GM23338 (cell line): ENCODE data around the gene CFAP90. TPM values are rescaled to one million over a fixed set of nuclear protein-coding genes. Genes with fewer than 3 reads are reported as not detected.
A peak's percentile ranks its signal among the peaks of the same experiment; 100 is the strongest.

Experiments used
- ATAC-seq: fragments of 200-7000 bp; cut with Tn5 transposase; 3 replicates; pipeline ENCODE4 v1.9.1; 2020
- DNase-seq: peaks from one replicate; pipeline ENCODE4 v3.0.0-alpha.2; 2015; ENCODE audit warnings: low spot score
- H2AFZ ChIP-seq: fragments of 200-600 bp; sonication (generic); 2 replicates; pipeline ENCODE4 v1.8.0; 2016; ENCODE audit warnings: antibody characterized with exemption, mild to moderate bottlenecking, moderate library complexity
- H3F3A ChIP-seq: fragments of 200-600 bp; sonication (generic); replicated peaks from 2 replicates; pipeline ENCODE4 v1.8.0; 2017; ENCODE audit warnings: antibody characterized with exemption, mixed run types, low read depth
- H3K27ac ChIP-seq: fragments of 200-600 bp; sonication (generic); 2 replicates; pipeline ENCODE4 v1.6.1; 2016; ENCODE audit warnings: low read depth
- H3K27me3 ChIP-seq: fragments of 200-600 bp; sonication (generic); 2 replicates; pipeline ENCODE4 v1.8.0; 2016; ENCODE audit warnings: mild to moderate bottlenecking, mixed run types, moderate library complexity; ENCODE audit not compliant: insufficient read depth
- H3K36me3 ChIP-seq: fragments of 200-600 bp; sonication (generic); 2 replicates; pipeline ENCODE4 v1.8.0; 2016; ENCODE audit warnings: mild to moderate bottlenecking; ENCODE audit not compliant: insufficient read depth
- H3K4me1 ChIP-seq: fragments of 200-600 bp; sonication (generic); 2 replicates; pipeline ENCODE4 v1.8.0; 2016; ENCODE audit warnings: mild to moderate bottlenecking, moderate library complexity; ENCODE audit not compliant: insufficient read depth
- H3K4me2 ChIP-seq: fragments of 200-600 bp; sonication (generic); 2 replicates; pipeline ENCODE4 v1.7.1; 2017; ENCODE audit warnings: mixed run types
- H3K4me3 ChIP-seq: fragments of 200-600 bp; sonication (generic); 2 replicates; pipeline ENCODE4 v1.6.1; 2016; ENCODE audit warnings: mixed run types
- H3K79me2 ChIP-seq: fragments of 200-600 bp; sonication (generic); replicated peaks from 2 replicates; pipeline ENCODE4 v1.8.0; 2017; ENCODE audit warnings: mild to moderate bottlenecking; ENCODE audit not compliant: insufficient read depth
- H3K9me2 ChIP-seq: fragments of 200-600 bp; sonication (generic); 2 replicates; pipeline ENCODE4 v1.8.0; 2017; ENCODE audit not compliant: insufficient read depth
- H4K20me1 ChIP-seq: fragments of 200-600 bp; sonication (generic); replicated peaks from 2 replicates; pipeline ENCODE4 v1.8.0; 2017; ENCODE audit warnings: mild to moderate bottlenecking; ENCODE audit not compliant: insufficient read depth
- H3K27ac Mint-ChIP-seq: 2 replicates; pipeline ENCODE4 v1.8.0; 2020; ENCODE audit warnings: inconsistent platforms, mild to moderate bottlenecking, moderate library complexity, mixed read lengths
- H3K27me3 Mint-ChIP-seq: 3 replicates; pipeline ENCODE4 v1.8.0; 2022; ENCODE audit warnings: low read depth, mild to moderate bottlenecking, moderate library complexity, mixed read lengths, inconsistent platforms; ENCODE audit not compliant: insufficient read depth, poor library complexity
- H3K36me3 Mint-ChIP-seq: 3 replicates; pipeline ENCODE4 v1.8.0; 2021; ENCODE audit warnings: low read depth, mild to moderate bottlenecking, inconsistent platforms, moderate library complexity, mixed read lengths
- H3K4me1 Mint-ChIP-seq: 3 replicates; pipeline ENCODE4 v1.8.0; 2020; ENCODE audit warnings: mild to moderate bottlenecking, inconsistent platforms, mixed read lengths
- H3K4me3 Mint-ChIP-seq: 3 replicates; pipeline ENCODE4 v1.8.0; 2021; ENCODE audit warnings: moderate library complexity, mild to moderate bottlenecking, inconsistent platforms, mixed read lengths
- H3K9me3 Mint-ChIP-seq: 3 replicates; pipeline ENCODE4 v1.8.0; 2020; ENCODE audit warnings: moderate library complexity, mild to moderate bottlenecking, inconsistent platforms, mixed read lengths
- EZH2 ChIP-seq: fragments of 200-600 bp; sonication (generic); IDR thresholded peaks from one replicate; pipeline ENCODE4 v1.8.0; 2017; ENCODE audit warnings: antibody characterized with exemption, mild to moderate bottlenecking, low read depth; ENCODE audit not compliant: unreplicated experiment
- JUNB ChIP-seq: IDR thresholded peaks from one replicate; pipeline ENCODE4 v1.6.1; 2016; ENCODE audit warnings: antibody characterized with exemption; ENCODE audit not compliant: unreplicated experiment
- POLR2AphosphoS5 ChIP-seq: IDR thresholded peaks from 2 replicates; pipeline ENCODE4 v1.6.1; 2016; ENCODE audit warnings: antibody characterized with exemption, low read depth
- ZNF331 ChIP-seq: fragments of 250-450 bp; sonication (Bioruptor Pico); IDR thresholded peaks from 2 replicates; pipeline ENCODE4 v1.5.0; 2020; ENCODE audit warnings: low read depth, mild to moderate bottlenecking, moderate library complexity
- polyA plus RNA-seq: library from polyadenylated mRNA; unstranded; fragments of >200 nt; fragmentation: Nextera tagmentation; extraction: Ambion mirVana; gene quantifications from 2 replicates; pipeline ENCODE4 v1.2.1, GENCODE V29; 2016
- total RNA-seq: library from RNA; depleted of rRNA; stranded (reverse); fragments of >200 nt; shearing (Covaris generic); gene quantifications from 2 replicates; pipeline ENCODE4 v1.2.3, GENCODE V29; 2014
- TF ChIP-seq, protein P1 (sequence below): IDR thresholded peaks from 2 replicates; pipeline ENCODE4 v1.6.1; 2016; ENCODE audit warnings: antibody characterized with exemption
- TF ChIP-seq, protein P2 (sequence below): fragments of 250-450 bp; sonication (Bioruptor Pico); IDR thresholded peaks from 2 replicates; pipeline ENCODE4 v1.5.0; 2020; ENCODE audit warnings: mild to moderate bottlenecking, moderate library complexity
- TF ChIP-seq, protein P3 (sequence below): IDR thresholded peaks from one replicate; pipeline ENCODE4 v1.6.1; 2018; ENCODE audit warnings: antibody characterized with exemption; ENCODE audit not compliant: unreplicated experiment

Gene CFAP90
- total and polyA plus RNA-seq, 2 experiments from 2014 or later: 0.10 to 1.0 TPM

DNA sequence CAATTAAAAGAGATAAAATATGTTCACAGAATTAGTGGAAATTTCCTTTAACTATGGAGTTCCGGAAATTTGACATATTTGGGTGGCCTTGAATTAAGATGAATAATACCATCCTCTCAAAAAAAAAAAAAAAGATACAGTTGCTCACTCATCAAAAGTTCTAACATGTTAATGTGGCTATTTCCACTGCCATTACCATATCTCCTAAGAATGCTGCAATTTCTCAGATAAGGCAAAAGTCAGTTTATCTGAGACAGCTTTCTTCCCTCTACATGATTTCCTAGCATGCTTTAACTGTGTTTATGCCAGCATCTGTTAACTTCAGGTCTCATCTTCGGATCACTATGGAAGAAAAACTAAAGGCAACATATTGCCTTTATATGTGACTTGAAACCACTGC, 15.3 kb upstream of the CFAP90 start:
- no peaks in the 10 kb centered on the region for H3K9me2 ChIP-seq
- peaks cover 4% of the 10 kb centered on the region; the same call in 1 of the 3 replicates for H3K9me3 Mint-ChIP-seq
- H2AFZ ChIP-seq: no peak overlapping the region
- DNase-seq (no peak), ATAC-seq (no peak)
- H3K4me3 ChIP-seq: no peak overlapping the region
- H4K20me1 ChIP-seq: peaks cover 20% of the 10 kb centered on the region
- no peaks in the 10 kb centered on the region for H3K27me3 ChIP-seq
- H3K4me3 Mint-ChIP-seq: no peak overlapping the region
- H3K27me3 Mint-ChIP-seq: peaks cover 4% of the 10 kb centered on the region
- no peak overlapping the region for H3K27ac Mint-ChIP-seq
- H3K79me2 ChIP-seq: peaks cover 37% of the 10 kb centered on the region
- peaks cover 22% of the 10 kb centered on the region; the same call in 1 of the 2 replicates for H3K4me1 ChIP-seq
- no peak overlapping the region for H3K27ac ChIP-seq
- no peak for TF ChIP-seq JUNB
- H3K36me3 ChIP-seq: no peaks in the 10 kb centered on the region
- no peaks in the 10 kb centered on the region for H3F3A ChIP-seq
- peaks cover 14% of the 10 kb centered on the region for H3K36me3 Mint-ChIP-seq
- H3K4me1 Mint-ChIP-seq: peaks cover 12% of the 10 kb centered on the region
- no peak overlapping the region for H3K4me2 ChIP-seq

DNA sequence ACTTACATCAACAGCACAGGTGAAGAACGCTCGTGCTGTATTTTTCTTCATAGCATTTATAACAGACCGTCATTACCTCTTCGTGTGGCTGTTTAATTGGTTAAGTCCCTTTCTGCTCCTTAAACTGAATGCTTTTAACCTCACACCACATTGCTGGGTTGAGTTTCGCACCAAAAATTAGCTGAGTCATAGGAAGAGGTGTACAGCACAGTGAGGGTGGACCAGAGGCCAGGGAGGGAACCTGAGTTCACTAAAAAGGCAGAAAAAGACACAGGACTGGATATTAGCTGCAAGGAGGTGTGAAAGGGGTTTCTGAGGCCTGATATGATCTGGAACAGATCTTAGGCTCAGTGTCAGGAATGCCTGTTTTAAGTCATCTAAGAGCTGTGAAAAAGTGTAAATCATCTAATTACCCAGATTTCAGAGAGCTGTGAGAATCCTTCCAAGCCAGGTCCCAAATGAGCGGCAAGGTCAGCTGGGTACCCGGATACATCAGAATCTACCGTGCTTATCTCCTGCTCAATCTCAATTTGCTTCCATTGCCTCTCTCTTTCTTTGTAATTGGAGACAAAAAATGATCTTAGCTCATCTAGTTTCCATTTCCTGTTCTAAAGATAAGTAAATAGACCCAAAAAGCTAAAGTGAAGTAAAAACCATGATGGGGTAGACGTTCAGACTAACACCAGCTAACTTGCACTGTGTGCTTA, 7.1 kb upstream of the CFAP90 start:
- no peak for DNase-seq
- Mint-ChIP-seq H3K27ac (peak overlapping the region; percentile 49), H3K27me3 (no peaks in the 10 kb centered on the region), H3K9me3 (no peaks in the 10 kb centered on the region), H3K36me3 (peaks cover 13% of the 10 kb centered on the region), H3K4me3 (no peak overlapping the region), H3K4me1 (peaks cover 2% of the 10 kb centered on the region; the same call in 2 of the 3 replicates)
- Histone ChIP-seq H3K4me3 (no peak overlapping the region), H3K4me2 (no peak overlapping the region), H2AFZ (no peak overlapping the region), H3K79me2 (no peaks in the 10 kb centered on the region), H3K9me2 (0 out of 2 replicates have a peak, but pooled peaks cover 3% of the 10 kb centered on the region), H4K20me1 (peaks cover 4% of the 10 kb centered on the region; the same call in 1 of the 2 replicates), H3F3A (no peaks in the 10 kb centered on the region), H3K4me1 (no peaks in the 10 kb centered on the region), H3K27ac (no peak overlapping the region), H3K36me3 (peaks cover 10% of the 10 kb centered on the region; the same call in 1 of the 2 replicates), H3K27me3 (no peaks in the 10 kb centered on the region)
- no peak for ATAC-seq
- TF ChIP-seq, protein P1, sequence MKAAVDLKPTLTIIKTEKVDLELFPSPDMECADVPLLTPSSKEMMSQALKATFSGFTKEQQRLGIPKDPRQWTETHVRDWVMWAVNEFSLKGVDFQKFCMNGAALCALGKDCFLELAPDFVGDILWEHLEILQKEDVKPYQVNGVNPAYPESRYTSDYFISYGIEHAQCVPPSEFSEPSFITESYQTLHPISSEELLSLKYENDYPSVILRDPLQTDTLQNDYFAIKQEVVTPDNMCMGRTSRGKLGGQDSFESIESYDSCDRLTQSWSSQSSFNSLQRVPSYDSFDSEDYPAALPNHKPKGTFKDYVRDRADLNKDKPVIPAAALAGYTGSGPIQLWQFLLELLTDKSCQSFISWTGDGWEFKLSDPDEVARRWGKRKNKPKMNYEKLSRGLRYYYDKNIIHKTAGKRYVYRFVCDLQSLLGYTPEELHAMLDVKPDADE: no peak
- TF ChIP-seq EZH2 (no peak), ZNF331 (CRISPR knock-in tag) (no peak), POLR2AphosphoS5 (no peak), JUNB (no peak)
- TF ChIP-seq, protein P2, sequence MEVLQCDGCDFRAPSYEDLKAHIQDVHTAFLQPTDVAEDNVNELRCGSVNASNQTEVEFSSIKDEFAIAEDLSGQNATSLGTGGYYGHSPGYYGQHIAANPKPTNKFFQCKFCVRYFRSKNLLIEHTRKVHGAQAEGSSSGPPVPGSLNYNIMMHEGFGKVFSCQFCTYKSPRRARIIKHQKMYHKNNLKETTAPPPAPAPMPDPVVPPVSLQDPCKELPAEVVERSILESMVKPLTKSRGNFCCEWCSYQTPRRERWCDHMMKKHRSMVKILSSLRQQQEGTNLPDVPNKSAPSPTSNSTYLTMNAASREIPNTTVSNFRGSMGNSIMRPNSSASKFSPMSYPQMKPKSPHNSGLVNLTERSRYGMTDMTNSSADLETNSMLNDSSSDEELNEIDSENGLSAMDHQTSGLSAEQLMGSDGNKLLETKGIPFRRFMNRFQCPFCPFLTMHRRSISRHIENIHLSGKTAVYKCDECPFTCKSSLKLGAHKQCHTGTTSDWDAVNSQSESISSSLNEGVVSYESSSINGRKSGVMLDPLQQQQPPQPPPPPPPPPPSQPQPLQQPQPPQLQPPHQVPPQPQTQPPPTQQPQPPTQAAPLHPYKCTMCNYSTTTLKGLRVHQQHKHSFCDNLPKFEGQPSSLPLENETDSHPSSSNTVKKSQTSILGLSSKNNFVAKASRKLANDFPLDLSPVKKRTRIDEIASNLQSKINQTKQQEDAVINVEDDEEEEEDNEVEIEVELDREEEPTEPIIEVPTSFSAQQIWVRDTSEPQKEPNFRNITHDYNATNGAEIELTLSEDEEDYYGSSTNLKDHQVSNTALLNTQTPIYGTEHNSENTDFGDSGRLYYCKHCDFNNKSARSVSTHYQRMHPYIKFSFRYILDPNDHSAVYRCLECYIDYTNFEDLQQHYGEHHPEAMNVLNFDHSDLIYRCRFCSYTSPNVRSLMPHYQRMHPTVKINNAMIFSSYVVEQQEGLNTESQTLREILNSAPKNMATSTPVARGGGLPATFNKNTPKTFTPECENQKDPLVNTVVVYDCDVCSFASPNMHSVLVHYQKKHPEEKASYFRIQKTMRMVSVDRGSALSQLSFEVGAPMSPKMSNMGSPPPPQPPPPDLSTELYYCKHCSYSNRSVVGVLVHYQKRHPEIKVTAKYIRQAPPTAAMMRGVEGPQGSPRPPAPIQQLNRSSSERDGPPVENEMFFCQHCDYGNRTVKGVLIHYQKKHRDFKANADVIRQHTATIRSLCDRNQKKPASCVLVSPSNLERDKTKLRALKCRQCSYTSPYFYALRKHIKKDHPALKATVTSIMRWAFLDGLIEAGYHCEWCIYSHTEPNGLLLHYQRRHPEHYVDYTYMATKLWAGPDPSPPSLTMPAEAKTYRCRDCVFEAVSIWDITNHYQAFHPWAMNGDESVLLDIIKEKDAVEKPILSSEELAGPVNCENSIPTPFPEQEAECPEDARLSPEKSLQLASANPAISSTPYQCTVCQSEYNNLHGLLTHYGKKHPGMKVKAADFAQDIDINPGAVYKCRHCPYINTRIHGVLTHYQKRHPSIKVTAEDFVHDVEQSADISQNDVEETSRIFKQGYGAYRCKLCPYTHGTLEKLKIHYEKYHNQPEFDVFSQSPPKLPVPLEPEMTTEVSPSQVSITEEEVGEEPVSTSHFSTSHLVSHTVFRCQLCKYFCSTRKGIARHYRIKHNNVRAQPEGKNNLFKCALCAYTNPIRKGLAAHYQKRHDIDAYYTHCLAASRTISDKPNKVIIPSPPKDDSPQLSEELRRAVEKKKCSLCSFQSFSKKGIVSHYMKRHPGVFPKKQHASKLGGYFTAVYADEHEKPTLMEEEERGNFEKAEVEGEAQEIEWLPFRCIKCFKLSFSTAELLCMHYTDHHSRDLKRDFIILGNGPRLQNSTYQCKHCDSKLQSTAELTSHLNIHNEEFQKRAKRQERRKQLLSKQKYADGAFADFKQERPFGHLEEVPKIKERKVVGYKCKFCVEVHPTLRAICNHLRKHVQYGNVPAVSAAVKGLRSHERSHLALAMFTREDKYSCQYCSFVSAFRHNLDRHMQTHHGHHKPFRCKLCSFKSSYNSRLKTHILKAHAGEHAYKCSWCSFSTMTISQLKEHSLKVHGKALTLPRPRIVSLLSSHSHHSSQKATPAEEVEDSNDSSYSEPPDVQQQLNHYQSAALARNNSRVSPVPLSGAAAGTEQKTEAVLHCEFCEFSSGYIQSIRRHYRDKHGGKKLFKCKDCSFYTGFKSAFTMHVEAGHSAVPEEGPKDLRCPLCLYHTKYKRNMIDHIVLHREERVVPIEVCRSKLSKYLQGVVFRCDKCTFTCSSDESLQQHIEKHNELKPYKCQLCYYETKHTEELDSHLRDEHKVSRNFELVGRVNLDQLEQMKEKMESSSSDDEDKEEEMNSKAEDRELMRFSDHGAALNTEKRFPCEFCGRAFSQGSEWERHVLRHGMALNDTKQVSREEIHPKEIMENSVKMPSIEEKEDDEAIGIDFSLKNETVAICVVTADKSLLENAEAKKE (CRISPR knock-in tag): no peak
- TF ChIP-seq, protein P3, sequence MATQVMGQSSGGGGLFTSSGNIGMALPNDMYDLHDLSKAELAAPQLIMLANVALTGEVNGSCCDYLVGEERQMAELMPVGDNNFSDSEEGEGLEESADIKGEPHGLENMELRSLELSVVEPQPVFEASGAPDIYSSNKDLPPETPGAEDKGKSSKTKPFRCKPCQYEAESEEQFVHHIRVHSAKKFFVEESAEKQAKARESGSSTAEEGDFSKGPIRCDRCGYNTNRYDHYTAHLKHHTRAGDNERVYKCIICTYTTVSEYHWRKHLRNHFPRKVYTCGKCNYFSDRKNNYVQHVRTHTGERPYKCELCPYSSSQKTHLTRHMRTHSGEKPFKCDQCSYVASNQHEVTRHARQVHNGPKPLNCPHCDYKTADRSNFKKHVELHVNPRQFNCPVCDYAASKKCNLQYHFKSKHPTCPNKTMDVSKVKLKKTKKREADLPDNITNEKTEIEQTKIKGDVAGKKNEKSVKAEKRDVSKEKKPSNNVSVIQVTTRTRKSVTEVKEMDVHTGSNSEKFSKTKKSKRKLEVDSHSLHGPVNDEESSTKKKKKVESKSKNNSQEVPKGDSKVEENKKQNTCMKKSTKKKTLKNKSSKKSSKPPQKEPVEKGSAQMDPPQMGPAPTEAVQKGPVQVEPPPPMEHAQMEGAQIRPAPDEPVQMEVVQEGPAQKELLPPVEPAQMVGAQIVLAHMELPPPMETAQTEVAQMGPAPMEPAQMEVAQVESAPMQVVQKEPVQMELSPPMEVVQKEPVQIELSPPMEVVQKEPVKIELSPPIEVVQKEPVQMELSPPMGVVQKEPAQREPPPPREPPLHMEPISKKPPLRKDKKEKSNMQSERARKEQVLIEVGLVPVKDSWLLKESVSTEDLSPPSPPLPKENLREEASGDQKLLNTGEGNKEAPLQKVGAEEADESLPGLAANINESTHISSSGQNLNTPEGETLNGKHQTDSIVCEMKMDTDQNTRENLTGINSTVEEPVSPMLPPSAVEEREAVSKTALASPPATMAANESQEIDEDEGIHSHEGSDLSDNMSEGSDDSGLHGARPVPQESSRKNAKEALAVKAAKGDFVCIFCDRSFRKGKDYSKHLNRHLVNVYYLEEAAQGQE: no peak
